Esophagus squamous epithelium (tissue), 5 donors: ENCODE data around the gene TNFSF8. TPM values are rescaled to one million over a fixed set of nuclear protein-coding genes. Genes with fewer than 3 reads are reported as not detected.

ENCODE experiments used
- DNase-seq: peaks from one replicate; lab custom pipeline; 2025; lab: John Stamatoyannopoulos, UW
- H3K27ac ChIP-seq, 4 donors: fragments of 200-600 bp; sonication (generic); one replicate each; pipeline ENCODE4 v1.5.1; 2016 to 2019; ENCODE audit warnings: mild to moderate bottlenecking in 1 of 4
- H3K27me3 ChIP-seq, 4 donors: fragments of 200-600 bp; sonication (generic); 1 replicate in 3 of 4; 2 replicates in 1 of 4; pipeline versions ENCODE4 v1.5.1 to v1.6.0; 2017 to 2021; ENCODE audit warnings: antibody characterized with exemption in 1 of 4
- H3K36me3 ChIP-seq, 3 donors: fragments of 200-600 bp; sonication (generic); one replicate each; pipeline ENCODE4 v1.5.1; 2016 to 2019
- H3K4me1 ChIP-seq, 3 donors: fragments of 200-600 bp; sonication (generic); one replicate each; pipeline ENCODE4 v1.5.1; 2017 to 2019
- H3K4me3 ChIP-seq, 4 donors: fragments of 200-600 bp; sonication (generic); 1 replicate in 3 of 4; 2 replicates in 1 of 4; pipeline ENCODE4 v1.5.1; 2016 to 2019; ENCODE audit warnings: mild to moderate bottlenecking in 2 of 4, moderate library complexity in 1 of 4
- H3K9me3 ChIP-seq, 3 donors: fragments of 200-600 bp; sonication (generic); one replicate each; pipeline ENCODE4 v1.5.1; 2016 to 2019
- CTCF ChIP-seq, 6 experiments: fragments of 450-650 bp in 4 of 6; fragments of 200-600 bp in 2 of 6; sonication (generic) in 2 of 6; IDR thresholded peaks; one replicate each; pipeline ENCODE4 v1.5.1; 2016 to 2019; ENCODE audit warnings: antibody characterized with exemption in 6 of 6, mild to moderate bottlenecking in 4 of 6, moderate library complexity in 4 of 6
- POLR2A ChIP-seq, 4 donors: fragments of 450-650 bp; IDR thresholded peaks; one replicate each; pipeline ENCODE4 v1.6.1; 2017; ENCODE audit warnings: antibody characterized with exemption in 4 of 4, mild to moderate bottlenecking in 4 of 4, moderate library complexity in 3 of 4
- WGBS, 2 donors: methylation state at CpG; one replicate each; pipeline ENCODE4 v1.1.5; 2018; 5-methylcytosine and 5-hydroxymethylcytosine counted together
- intact Hi-C: fragments of 100-400 bp; cut with DNase I; formaldehyde crosslinking; loops from one replicate; pipeline ENCODE4 v1.15.0; 2022
- total RNA-seq, 4 donors: library from RNA; depleted of rRNA; stranded (reverse); fragments of >200 nt; gene quantifications; one replicate each; pipeline ENCODE4 v1.1.0, GENCODE V29; 2016
- donor health status: DM: yes; HTN: yes; CAD: no.

Gene TNFSF8
- total RNA-seq, 4 donors from 2014 or later, result 0.21 to 6.5 (median 0.41) TPM

GRCh38 chr9:114910541-114910940 is 19.9 kb downstream of the TNFSF8 start:
- Histone ChIP-seq H3K36me3 (no peaks in the 10 kb centered on the region), H3K27ac (no peak overlapping the region), H3K4me1 (peaks cover 0 to 37% (median 14%) of the 10 kb centered on the region in 3 donors), H3K4me3 (no peak overlapping the region), H3K27me3 (no peaks in the 10 kb centered on the region), H3K9me3 (no peaks in the 10 kb centered on the region)
- 10 to 54% methylated on average over 4 of the region's 4 CpGs for WGBS, 2 donors
- intact Hi-C loops, result loop anchor here (10.0 kb wide), 1 partner anchor 226 kb away; the partner anchor contains the start of gene TEX48
- no peak for TF ChIP-seq POLR2A (IDR thresholded peaks at IDR 0.05)
- TF ChIP-seq CTCF (IDR thresholded peaks at IDR 0.05), result no peak
- DNase-seq, result no peak

DNA sequence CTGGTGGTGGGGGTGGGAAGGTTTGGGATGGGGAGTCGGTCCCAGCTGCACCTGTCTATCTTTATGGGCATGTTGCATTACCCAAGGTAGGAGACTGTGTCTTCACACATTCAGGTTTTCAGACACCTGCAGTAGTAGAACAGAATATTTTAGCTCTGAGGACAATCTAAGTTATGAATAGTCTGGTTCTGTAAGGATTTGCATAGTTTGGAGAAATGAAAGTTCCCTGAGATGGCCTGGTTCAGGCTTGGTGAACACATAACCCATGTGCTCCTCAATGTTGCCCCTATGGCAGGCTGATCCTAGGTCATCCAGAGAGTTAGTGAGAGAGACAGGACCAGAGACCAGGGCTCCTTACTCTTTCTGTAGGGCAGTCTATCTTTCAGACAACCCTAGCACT is 20.7 kb downstream of the TNFSF8 start:
- Histone ChIP-seq H3K4me3 (no peak overlapping the region), H3K4me1 (peaks cover 0 to 37% (median 14%) of the 10 kb centered on the region in 3 donors), H3K9me3 (no peaks in the 10 kb centered on the region), H3K27me3 (no peaks in the 10 kb centered on the region), H3K36me3 (no peaks in the 10 kb centered on the region), H3K27ac (no peak overlapping the region)
- DNase-seq, result no peak
- TF ChIP-seq POLR2A (IDR thresholded peaks at IDR 0.05), result no peak
- no peak for TF ChIP-seq CTCF (IDR thresholded peaks at IDR 0.05)
- intact Hi-C loops, result loop anchor here (5.0 to 10.0 kb wide), 3 partner anchors 103 to 225 kb away; partner anchors contain the start of gene TEX48
- WGBS, 2 donors, result no CpG with 5 or more reads among the region's 1 CpG

GRCh38 chr9:114908805-114909448 is 21.5 kb downstream of the TNFSF8 start:
- Histone ChIP-seq H3K27me3 (no peaks in the 10 kb centered on the region), H3K36me3 (no peaks in the 10 kb centered on the region), H3K4me3 (no peak overlapping the region), H3K9me3 (no peaks in the 10 kb centered on the region), H3K4me1 (peaks cover 0 to 37% (median 14%) of the 10 kb centered on the region in 3 donors), H3K27ac (peak overlapping the region in 1 of 4 donors; percentile 7)
- intact Hi-C loops, result loop anchor here (5.0 kb wide), 2 partner anchors 103 to 172 kb away; no protein-coding TSS in a partner anchor
- no peak for DNase-seq
- whole genome bisulfite sequencing, 2 donors, result 69 to 70% methylated on average over 6 of the region's 6 CpGs
- TF ChIP-seq POLR2A (IDR thresholded peaks at IDR 0.05) (no peak), CTCF (IDR thresholded peaks at IDR 0.05) (no peak)

GRCh38 chr9:114908104-114908622 is 22.2 kb downstream of the TNFSF8 start:
- 22 to 61% methylated on average over 3 of the region's 3 CpGs for WGBS, 2 donors
- peak overlapping the region in 2 of 4 donors; percentile 7 to 21 for H3K27ac ChIP-seq
- H3K4me3 ChIP-seq, result no peak overlapping the region
- H3K4me1 ChIP-seq, result peaks cover 0 to 37% (median 14%) of the 10 kb centered on the region in 3 donors
- intact Hi-C loops, result loop anchor here (5.0 kb wide), 2 partner anchors 104 to 171 kb away; no protein-coding TSS in a partner anchor
- TF ChIP-seq POLR2A (IDR thresholded peaks at IDR 0.05) (no peak), CTCF (IDR thresholded peaks at IDR 0.05) (no peak)
- no peaks in the 10 kb centered on the region for H3K36me3 ChIP-seq
- DNase-seq, result no peak
- H3K27me3 ChIP-seq, result no peaks in the 10 kb centered on the region
- H3K9me3 ChIP-seq, result no peaks in the 10 kb centered on the region

- WGBS, 2 donors, result 53 to 70% methylated on average over 6 to 7 of the region's 7 CpGs
- peaks cover 0 to 45% (median 14%) of the 10 kb centered on the region in 3 donors for H3K4me1 ChIP-seq
- no peaks in the 10 kb centered on the region for H3K27me3 ChIP-seq
- no peak overlapping the region for H3K4me3 ChIP-seq
- H3K9me3 ChIP-seq, result no peaks in the 10 kb centered on the region
- no peak overlapping the region for H3K27ac ChIP-seq
- TF ChIP-seq CTCF (IDR thresholded peaks at IDR 0.05), result peak; percentile 33 to 63 (median 49)
- TF ChIP-seq POLR2A (IDR thresholded peaks at IDR 0.05), result no peak
- DNase-seq, result no peak
- no peaks in the 10 kb centered on the region for H3K36me3 ChIP-seq
- intact Hi-C loops, result loop anchor here (5.0 kb wide), 2 partner anchors 105 to 170 kb away; no protein-coding TSS in a partner anchor
Measured at GRCh38 chr9:114906922-114907571, 23.3 kb downstream of the TNFSF8 start.
